Small intestine (tissue), 7 donors: ENCODE data around the gene MAEA. TPM values are rescaled to one million over a fixed set of nuclear protein-coding genes. Genes with fewer than 3 reads are reported as not detected.
"Not testable (repeated sequence)": the region's sequence is repeated elsewhere in the genome, so short reads cannot be mapped to it uniquely, and the experiment has no call there.

Source experiments
- DNase-seq, 2 donors: peaks; one replicate each; pipeline versions ENCODE4 v3.0.0 to v3.0.0-alpha.2; 2013
- FAIRE-seq: peaks from 2 replicates; lab custom pipeline; 2012; peaks lifted over from hg19 to GRCh38; lab: Jason Lieb, UNC
- H3K27ac ChIP-seq, 3 donors: one replicate each; pipeline ENCODE4 v1.5.1; 2013; ENCODE audit warnings: low read length in 2 of 3, mild to moderate bottlenecking in 2 of 3, control low read depth in 1 of 3, inconsistent platforms in 1 of 3, low read depth in 1 of 3, moderate library complexity in 1 of 3
- H3K27me3 ChIP-seq, 3 donors: one replicate each; pipeline ENCODE4 v1.6.1; 2013; ENCODE audit warnings: low read length in 3 of 3, inconsistent platforms in 1 of 3; ENCODE audit not compliant: control insufficient read depth in 3 of 3, insufficient read depth in 3 of 3
- H3K36me3 ChIP-seq, 3 donors: one replicate each; pipeline ENCODE4 v1.6.1; 2013; ENCODE audit warnings: low read length in 3 of 3, inconsistent platforms in 1 of 3, low read depth in 1 of 3, mild to moderate bottlenecking in 1 of 3, moderate library complexity in 1 of 3; ENCODE audit not compliant: control insufficient read depth in 3 of 3, insufficient read depth in 2 of 3
- H3K4me1 ChIP-seq, 3 donors: one replicate each; pipeline ENCODE4 v1.6.1; 2013; ENCODE audit warnings: low read length in 2 of 3, inconsistent platforms in 1 of 3, low read depth in 1 of 3, mild to moderate bottlenecking in 1 of 3, moderate library complexity in 1 of 3; ENCODE audit not compliant: control insufficient read depth in 3 of 3, insufficient read depth in 2 of 3
- H3K4me3 ChIP-seq, 3 donors: one replicate each; pipeline ENCODE4 v1.5.1; 2013; ENCODE audit warnings: low read length in 3 of 3, control low read depth in 1 of 3, inconsistent platforms in 1 of 3, low read depth in 1 of 3, mild to moderate bottlenecking in 1 of 3, moderate library complexity in 1 of 3
- H3K9me3 ChIP-seq, 2 donors: one replicate each; pipeline ENCODE4 v1.6.1; 2013; ENCODE audit warnings: low read depth in 1 of 2, low read length in 1 of 2; ENCODE audit not compliant: control insufficient read depth in 2 of 2, insufficient read depth in 1 of 2
- WGBS, 3 donors: extraction: QIAGEN DNeasy Blood & Tissue Kit; methylation state at CpG; one replicate each; pipeline ENCODE4 v1.1.7; 2013; 5-methylcytosine and 5-hydroxymethylcytosine counted together
- polyA plus RNA-seq, 4 donors: library from polyadenylated mRNA; stranded (reverse) in 3 of 4; unstranded in 1 of 4; fragments of 200-250 nt in 3 of 4; fragments of 120-200 nt in 1 of 4; gene quantifications; one replicate each; pipeline versions ENCODE4 v1.2.1 to v1.2.3, GENCODE V29; 2013
- donor health status: healthy with polysubstance abuse.
- donor health status: control.
- donor health status: control.
- donor health status: Bipolar disorder and iron deficiency.
- donor health status: healthy.

MAEA gene
- polyA plus RNA-seq, 4 donors = 49.4 to 97.1 (median 65.8) TPM

GRCh38 chr4:1323280-1323634 is 33.6 kb downstream of the MAEA start:
- Histone ChIP-seq H3K4me1 (no peaks in the 10 kb centered on the region), H3K4me3 (no peak overlapping the region), H3K27ac (no peak overlapping the region), H3K27me3 (no peaks in the 10 kb centered on the region), H3K36me3 (peaks cover 5 to 77% (median 26%) of the 10 kb centered on the region in 3 donors), H3K9me3 (no peaks in the 10 kb centered on the region)
- 97 to 98% (median 98%) methylated on average over 8 of the region's 8 CpGs for WGBS, 3 donors
- DNase-seq = no peak
- no peak for FAIRE-seq

- H3K27me3 ChIP-seq = no peaks in the 10 kb centered on the region
- H3K4me3 ChIP-seq = no peak overlapping the region
- H3K36me3 ChIP-seq = peaks cover 5 to 77% (median 24%) of the 10 kb centered on the region in 3 donors
- no peaks in the 10 kb centered on the region for H3K9me3 ChIP-seq
- no peaks in the 10 kb centered on the region for H3K4me1 ChIP-seq
- FAIRE-seq (no peak), DNase-seq (no peak)
- 95 to 98% (median 97%) methylated on average over 11 of the region's 11 CpGs for WGBS, 3 donors
- no peak overlapping the region for H3K27ac ChIP-seq
Measured at GRCh38 chr4:1323635-1324442, 34.1 kb downstream of the MAEA start.

- peaks cover 9 to 78% (median 23%) of the 10 kb centered on the region in 3 donors for H3K36me3 ChIP-seq
- H3K4me1 ChIP-seq, FAIRE-seq, H3K4me3 ChIP-seq, DNase-seq, H3K27me3 ChIP-seq, H3K27ac ChIP-seq, H3K9me3 ChIP-seq: not testable (repeated sequence)
- WGBS, 3 donors = 96 to 98% (median 97%) methylated on average over 20 of the region's 20 CpGs
Measured at GRCh38 chr4:1324443-1325175, 34.9 kb downstream of the MAEA start.

GRCh38 chr4:1325176-1325480 is 35.4 kb downstream of the MAEA start:
- peaks cover 12 to 83% (median 23%) of the 10 kb centered on the region in 3 donors for H3K36me3 ChIP-seq
- no peaks in the 10 kb centered on the region for H3K27me3 ChIP-seq
- no peak overlapping the region for H3K27ac ChIP-seq
- no peak for DNase-seq
- H3K4me3 ChIP-seq = no peak overlapping the region
- 95 to 98% (median 98%) methylated on average over 11 of the region's 11 CpGs for WGBS, 3 donors
- H3K9me3 ChIP-seq = no peaks in the 10 kb centered on the region
- H3K4me1 ChIP-seq = no peaks in the 10 kb centered on the region
- FAIRE-seq = no peak

- H3K27me3 ChIP-seq = no peaks in the 10 kb centered on the region
- WGBS, 3 donors = 87 to 90% (median 89%) methylated on average over 34 to 35 of the region's 35 CpGs
- no peak overlapping the region for H3K27ac ChIP-seq
- no peaks in the 10 kb centered on the region for H3K9me3 ChIP-seq
- FAIRE-seq (no peak), DNase-seq (no peak)
- no peak overlapping the region for H3K4me3 ChIP-seq
- no peaks in the 10 kb centered on the region for H3K4me1 ChIP-seq
- peaks cover 12 to 88% (median 23%) of the 10 kb centered on the region in 3 donors for H3K36me3 ChIP-seq
Measured at GRCh38 chr4:1325681-1326635, 36.3 kb downstream of the MAEA start.

- Histone ChIP-seq H3K36me3 (peaks cover 12 to 93% (median 25%) of the 10 kb centered on the region in 3 donors), H3K27me3 (no peaks in the 10 kb centered on the region), H3K9me3 (no peaks in the 10 kb centered on the region), H3K4me3 (no peak overlapping the region), H3K27ac (no peak overlapping the region), H3K4me1 (no peaks in the 10 kb centered on the region)
- WGBS, 3 donors = 89 to 91% (median 90%) methylated on average over 28 to 30 of the region's 30 CpGs
- no peak for FAIRE-seq
- no peak for DNase-seq
Measured at GRCh38 chr4:1326751-1327525, 37.2 kb downstream of the MAEA start.

GRCh38 chr4:1327526-1328266 is 38.0 kb downstream of the MAEA start:
- DNase-seq (no peak), FAIRE-seq (no peak)
- WGBS, 3 donors = 95 to 97% (median 95%) methylated on average over 33 of the region's 33 CpGs

More at GRCh38 chr4:1327526-1328266, 38.0 kb downstream of the MAEA start:
- no peak overlapping the region for H3K4me3 ChIP-seq
- no peaks in the 10 kb centered on the region for H3K9me3 ChIP-seq
- no peaks in the 10 kb centered on the region for H3K27me3 ChIP-seq
- no peak overlapping the region for H3K27ac ChIP-seq
- peaks cover 12 to 93% (median 25%) of the 10 kb centered on the region in 3 donors for H3K36me3 ChIP-seq
- no peaks in the 10 kb centered on the region for H3K4me1 ChIP-seq
